DOHH2 (cell line): Measurements from ENCODE around the gene GLIS2.

ENCODE experiments used
- EZH2phosphoT487 ChIP-seq: fragments of 200-600 bp; sonication (generic); IDR thresholded peaks from 2 replicates; pipeline ENCODE4 v1.6.1; 2017; ENCODE audit warnings: borderline replicate concordance, mild to moderate bottlenecking, antibody characterized with exemption, low read length, moderate library complexity, mixed read lengths
- TF ChIP-seq, protein P1 (sequence below): fragments of 200-600 bp; sonication (generic); IDR thresholded peaks from one replicate; pipeline ENCODE4 v1.5.1; 2014; ENCODE audit warnings: antibody characterized with exemption, mild to moderate bottlenecking, low read depth, low read length; ENCODE audit not compliant: poor library complexity, severe bottlenecking

DNA sequence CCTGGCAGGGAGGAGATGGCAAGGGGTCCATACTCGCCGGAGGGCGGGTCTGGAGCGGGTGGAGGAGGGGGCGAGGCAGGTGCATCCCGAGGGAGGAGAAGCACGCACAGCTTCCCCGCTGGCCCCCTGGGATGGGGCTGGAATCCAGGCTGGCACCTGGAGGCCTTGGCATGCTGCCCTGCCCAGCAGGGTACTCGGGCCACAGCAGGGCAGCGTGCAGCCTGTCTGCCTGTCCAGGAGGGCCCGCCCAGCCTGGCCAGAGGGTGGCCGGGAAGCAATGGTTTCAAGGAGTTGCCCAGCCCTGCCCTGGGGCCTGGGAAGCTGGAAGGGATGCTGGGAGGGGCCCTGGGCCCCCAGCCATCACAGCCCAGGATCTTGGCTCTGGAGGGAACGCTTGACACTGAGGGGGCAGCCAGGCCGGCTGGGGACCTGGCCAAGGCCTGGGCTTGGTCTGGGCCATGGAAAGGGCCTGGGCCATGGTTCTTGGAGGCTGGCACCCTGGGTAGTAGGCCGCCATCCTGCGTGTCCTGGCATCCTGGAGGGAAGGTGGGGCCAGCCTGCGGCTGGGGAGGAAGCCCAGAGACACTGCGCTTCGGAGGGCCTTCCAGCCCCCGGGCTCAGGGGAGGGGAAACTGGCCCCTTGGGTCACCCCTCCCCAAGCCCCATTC, 1.1 kb downstream of the GLIS2 start:
- TF ChIP-seq, protein P1, sequence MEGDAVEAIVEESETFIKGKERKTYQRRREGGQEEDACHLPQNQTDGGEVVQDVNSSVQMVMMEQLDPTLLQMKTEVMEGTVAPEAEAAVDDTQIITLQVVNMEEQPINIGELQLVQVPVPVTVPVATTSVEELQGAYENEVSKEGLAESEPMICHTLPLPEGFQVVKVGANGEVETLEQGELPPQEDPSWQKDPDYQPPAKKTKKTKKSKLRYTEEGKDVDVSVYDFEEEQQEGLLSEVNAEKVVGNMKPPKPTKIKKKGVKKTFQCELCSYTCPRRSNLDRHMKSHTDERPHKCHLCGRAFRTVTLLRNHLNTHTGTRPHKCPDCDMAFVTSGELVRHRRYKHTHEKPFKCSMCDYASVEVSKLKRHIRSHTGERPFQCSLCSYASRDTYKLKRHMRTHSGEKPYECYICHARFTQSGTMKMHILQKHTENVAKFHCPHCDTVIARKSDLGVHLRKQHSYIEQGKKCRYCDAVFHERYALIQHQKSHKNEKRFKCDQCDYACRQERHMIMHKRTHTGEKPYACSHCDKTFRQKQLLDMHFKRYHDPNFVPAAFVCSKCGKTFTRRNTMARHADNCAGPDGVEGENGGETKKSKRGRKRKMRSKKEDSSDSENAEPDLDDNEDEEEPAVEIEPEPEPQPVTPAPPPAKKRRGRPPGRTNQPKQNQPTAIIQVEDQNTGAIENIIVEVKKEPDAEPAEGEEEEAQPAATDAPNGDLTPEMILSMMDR = no peak
- TF ChIP-seq EZH2phosphoT487 = no peak
